ENCODE measurements around the gene JMJD6.

JMJD6 gene

GRCh38 chr17:76676629-76677028 lies 49.8 kb downstream of the JMJD6 start:
- TF ChIP-seq FOXP2 (optimal IDR thresholded peaks at IDR 0.05; ENCODE audit: borderline replicate concordance, extremely low read depth, extremely low read length, insufficient read depth) (no peak), SIN3A (IDR thresholded peaks at IDR 0.05; ENCODE audit: borderline replicate concordance, insufficient read depth, low read length) (no peak)

- TF ChIP-seq POLR2AphosphoS5 (IDR thresholded peaks at IDR 0.05; ENCODE audit: low read depth, low read length): no peak
- TF ChIP-seq SIN3A (IDR thresholded peaks at IDR 0.05; ENCODE audit: borderline replicate concordance, insufficient read depth, low read length): no peak
- TF ChIP-seq TAF1 (IDR thresholded peaks at IDR 0.05; ENCODE audit: borderline replicate concordance, insufficient read depth, low read length): no peak
- no peak for TF ChIP-seq FOXP2 (optimal IDR thresholded peaks at IDR 0.05; ENCODE audit: borderline replicate concordance, extremely low read depth, extremely low read length, insufficient read depth)
These were observed 50.8 kb downstream of the JMJD6 start for GRCh38 chr17:76675648-76676047.

- TF ChIP-seq FOXP2 (optimal IDR thresholded peaks at IDR 0.05; ENCODE audit: borderline replicate concordance, extremely low read depth, extremely low read length, insufficient read depth) (no peak), SIN3A (IDR thresholded peaks at IDR 0.05; ENCODE audit: borderline replicate concordance, insufficient read depth, low read length) (no peak), TAF1 (IDR thresholded peaks at IDR 0.05; ENCODE audit: borderline replicate concordance, insufficient read depth, low read length) (no peak), POLR2AphosphoS5 (IDR thresholded peaks at IDR 0.05; ENCODE audit: low read depth, low read length) (no peak)
- TF ChIP-seq, protein P1, sequence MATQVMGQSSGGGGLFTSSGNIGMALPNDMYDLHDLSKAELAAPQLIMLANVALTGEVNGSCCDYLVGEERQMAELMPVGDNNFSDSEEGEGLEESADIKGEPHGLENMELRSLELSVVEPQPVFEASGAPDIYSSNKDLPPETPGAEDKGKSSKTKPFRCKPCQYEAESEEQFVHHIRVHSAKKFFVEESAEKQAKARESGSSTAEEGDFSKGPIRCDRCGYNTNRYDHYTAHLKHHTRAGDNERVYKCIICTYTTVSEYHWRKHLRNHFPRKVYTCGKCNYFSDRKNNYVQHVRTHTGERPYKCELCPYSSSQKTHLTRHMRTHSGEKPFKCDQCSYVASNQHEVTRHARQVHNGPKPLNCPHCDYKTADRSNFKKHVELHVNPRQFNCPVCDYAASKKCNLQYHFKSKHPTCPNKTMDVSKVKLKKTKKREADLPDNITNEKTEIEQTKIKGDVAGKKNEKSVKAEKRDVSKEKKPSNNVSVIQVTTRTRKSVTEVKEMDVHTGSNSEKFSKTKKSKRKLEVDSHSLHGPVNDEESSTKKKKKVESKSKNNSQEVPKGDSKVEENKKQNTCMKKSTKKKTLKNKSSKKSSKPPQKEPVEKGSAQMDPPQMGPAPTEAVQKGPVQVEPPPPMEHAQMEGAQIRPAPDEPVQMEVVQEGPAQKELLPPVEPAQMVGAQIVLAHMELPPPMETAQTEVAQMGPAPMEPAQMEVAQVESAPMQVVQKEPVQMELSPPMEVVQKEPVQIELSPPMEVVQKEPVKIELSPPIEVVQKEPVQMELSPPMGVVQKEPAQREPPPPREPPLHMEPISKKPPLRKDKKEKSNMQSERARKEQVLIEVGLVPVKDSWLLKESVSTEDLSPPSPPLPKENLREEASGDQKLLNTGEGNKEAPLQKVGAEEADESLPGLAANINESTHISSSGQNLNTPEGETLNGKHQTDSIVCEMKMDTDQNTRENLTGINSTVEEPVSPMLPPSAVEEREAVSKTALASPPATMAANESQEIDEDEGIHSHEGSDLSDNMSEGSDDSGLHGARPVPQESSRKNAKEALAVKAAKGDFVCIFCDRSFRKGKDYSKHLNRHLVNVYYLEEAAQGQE (IDR thresholded peaks at IDR 0.05; ENCODE audit: insufficient read depth in 1 of 2, low read depth in 2 of 2, low read length in 2 of 2): no peak
These were observed 51.8 kb downstream of the JMJD6 start for GRCh38 chr17:76674600-76674999.

- TF ChIP-seq FOXP2 (optimal IDR thresholded peaks at IDR 0.05; ENCODE audit: borderline replicate concordance, extremely low read depth, extremely low read length, insufficient read depth) (no peak), POLR2AphosphoS5 (IDR thresholded peaks at IDR 0.05; ENCODE audit: low read depth, low read length) (no peak)
- TF ChIP-seq, protein P1 (IDR thresholded peaks at IDR 0.05; ENCODE audit: insufficient read depth in 1 of 2, low read depth in 2 of 2, low read length in 2 of 2): no peak
These were observed 52.7 kb downstream of the JMJD6 start for GRCh38 chr17:76673729-76674128.

DNA sequence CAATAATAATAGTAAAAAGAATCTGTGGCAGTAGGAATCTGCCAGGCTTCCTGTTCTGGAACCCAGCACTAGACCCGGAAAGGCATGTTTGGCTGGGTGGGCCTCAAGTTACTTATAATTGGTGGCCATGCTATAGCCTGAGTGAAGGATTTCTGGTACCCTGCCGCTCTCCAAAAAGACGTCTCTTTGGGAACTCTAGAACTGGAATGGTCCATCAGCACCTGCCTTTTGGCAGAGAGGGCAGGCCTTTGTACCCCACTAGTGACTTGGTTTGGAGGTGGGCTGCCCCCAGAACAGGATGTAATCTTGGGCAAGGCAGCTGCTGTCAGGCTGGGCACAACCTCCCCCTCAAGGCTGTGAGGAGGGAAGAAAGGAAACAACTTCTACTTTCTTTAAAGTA lies 53.5 kb downstream of the JMJD6 start:
- TF ChIP-seq POLR2AphosphoS5 (IDR thresholded peaks at IDR 0.05; ENCODE audit: low read depth, low read length): no peak
- TF ChIP-seq FOXP2 (optimal IDR thresholded peaks at IDR 0.05; ENCODE audit: borderline replicate concordance, extremely low read depth, extremely low read length, insufficient read depth): no peak
- no peak for TF ChIP-seq SIN3A (IDR thresholded peaks at IDR 0.05; ENCODE audit: borderline replicate concordance, insufficient read depth, low read length)
- TF ChIP-seq, protein P1 (IDR thresholded peaks at IDR 0.05; ENCODE audit: insufficient read depth in 1 of 2, low read depth in 2 of 2, low read length in 2 of 2): no peak
- no peak for TF ChIP-seq TAF1 (IDR thresholded peaks at IDR 0.05; ENCODE audit: borderline replicate concordance, insufficient read depth, low read length)

GRCh38 chr17:76672270-76672851 lies 54.0 kb downstream of the JMJD6 start:
- TF ChIP-seq TAF1 (IDR thresholded peaks at IDR 0.05; ENCODE audit: borderline replicate concordance, insufficient read depth, low read length) (no peak), FOXP2 (optimal IDR thresholded peaks at IDR 0.05; ENCODE audit: borderline replicate concordance, extremely low read depth, extremely low read length, insufficient read depth) (no peak), POLR2AphosphoS5 (IDR thresholded peaks at IDR 0.05; ENCODE audit: low read depth, low read length) (no peak), SIN3A (IDR thresholded peaks at IDR 0.05; ENCODE audit: borderline replicate concordance, insufficient read depth, low read length) (no peak)
- TF ChIP-seq, protein P1 (IDR thresholded peaks at IDR 0.05; ENCODE audit: insufficient read depth in 1 of 2, low read depth in 2 of 2, low read length in 2 of 2): no peak
